WERI-Rb-1 (cell line): ENCODE results near the gene PLA2G4C.
"Not testable (repeated sequence)": the region's sequence is repeated elsewhere in the genome, so short reads cannot be mapped to it uniquely, and the experiment has no call there.

Experiments
- DNase-seq: peaks from one replicate; pipeline ENCODE4 v3.0.0-alpha.2; 2020
- H3K27ac ChIP-seq: fragments of 250-450 bp; sonication (Bioruptor Pico); 2 replicates; pipeline ENCODE4 v1.5.1; 2020; ENCODE audit warnings: mild to moderate bottlenecking, moderate library complexity
- H3K27me3 ChIP-seq: fragments of 250-450 bp; sonication (Bioruptor Pico); 2 replicates; pipeline ENCODE4 v1.5.1; 2021; ENCODE audit warnings: mild to moderate bottlenecking, low read depth, moderate library complexity; ENCODE audit not compliant: insufficient read depth, severe bottlenecking
- H3K36me3 ChIP-seq: fragments of 250-450 bp; sonication (Bioruptor Pico); 2 replicates; pipeline ENCODE4 v1.5.1; 2020; ENCODE audit warnings: mild to moderate bottlenecking, moderate library complexity
- H3K4me3 ChIP-seq: 2 replicates; pipeline ENCODE4 v1.5.1; 2011; ENCODE audit warnings: low read depth, mild to moderate bottlenecking, control low read depth, low read length
- H3K9me3 ChIP-seq: fragments of 250-450 bp; sonication (Bioruptor Pico); 2 replicates; pipeline ENCODE4 v1.5.1; 2021; ENCODE audit warnings: mild to moderate bottlenecking, moderate library complexity; ENCODE audit not compliant: severe bottlenecking
- TF ChIP-seq, protein P1 (sequence below): IDR thresholded peaks from 2 replicates; pipeline ENCODE4 v1.5.1; 2011; ENCODE audit warnings: low read depth, mild to moderate bottlenecking, control low read depth, inconsistent platforms, low read length

Gene PLA2G4C

GRCh38 chr19:48081106-48081505 is 29.5 kb downstream of the PLA2G4C start:
- Histone ChIP-seq H3K27ac (no peak overlapping the region), H3K4me3 (no peak overlapping the region), H3K27me3 (no peaks in the 10 kb centered on the region), H3K9me3 (peaks cover 6% of the 10 kb centered on the region), H3K36me3 (no peaks in the 10 kb centered on the region)
- no peak for DNase-seq
- TF ChIP-seq, protein P1, sequence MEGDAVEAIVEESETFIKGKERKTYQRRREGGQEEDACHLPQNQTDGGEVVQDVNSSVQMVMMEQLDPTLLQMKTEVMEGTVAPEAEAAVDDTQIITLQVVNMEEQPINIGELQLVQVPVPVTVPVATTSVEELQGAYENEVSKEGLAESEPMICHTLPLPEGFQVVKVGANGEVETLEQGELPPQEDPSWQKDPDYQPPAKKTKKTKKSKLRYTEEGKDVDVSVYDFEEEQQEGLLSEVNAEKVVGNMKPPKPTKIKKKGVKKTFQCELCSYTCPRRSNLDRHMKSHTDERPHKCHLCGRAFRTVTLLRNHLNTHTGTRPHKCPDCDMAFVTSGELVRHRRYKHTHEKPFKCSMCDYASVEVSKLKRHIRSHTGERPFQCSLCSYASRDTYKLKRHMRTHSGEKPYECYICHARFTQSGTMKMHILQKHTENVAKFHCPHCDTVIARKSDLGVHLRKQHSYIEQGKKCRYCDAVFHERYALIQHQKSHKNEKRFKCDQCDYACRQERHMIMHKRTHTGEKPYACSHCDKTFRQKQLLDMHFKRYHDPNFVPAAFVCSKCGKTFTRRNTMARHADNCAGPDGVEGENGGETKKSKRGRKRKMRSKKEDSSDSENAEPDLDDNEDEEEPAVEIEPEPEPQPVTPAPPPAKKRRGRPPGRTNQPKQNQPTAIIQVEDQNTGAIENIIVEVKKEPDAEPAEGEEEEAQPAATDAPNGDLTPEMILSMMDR = no peak

GRCh38 chr19:48070177-48070769 is 40.3 kb downstream of the PLA2G4C start:
- H3K4me3 ChIP-seq, H3K36me3 ChIP-seq, DNase-seq, H3K9me3 ChIP-seq, H3K27me3 ChIP-seq, H3K27ac ChIP-seq: not testable (repeated sequence)

DNA sequence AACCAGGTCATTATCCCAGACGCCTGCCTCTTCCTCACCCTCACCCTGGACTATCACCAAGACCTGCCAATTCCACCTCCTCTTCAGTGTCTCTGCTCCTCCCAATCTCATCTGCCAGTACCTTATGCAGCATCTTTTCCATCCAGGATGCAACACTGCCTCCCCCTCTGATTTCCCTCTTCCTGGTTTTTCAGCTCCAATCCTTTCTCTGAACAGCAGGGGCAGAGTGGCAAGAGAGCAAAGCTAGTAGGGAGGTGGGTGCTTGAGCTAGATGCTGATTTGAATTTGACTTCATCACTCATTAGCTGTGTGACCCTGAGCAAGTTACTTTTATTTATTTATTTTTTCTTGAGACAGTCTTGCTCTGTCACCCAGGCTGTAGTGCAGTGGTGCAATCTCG is 41.2 kb downstream of the PLA2G4C start:
- Histone ChIP-seq H3K27ac (no peak overlapping the region), H3K36me3 (no peaks in the 10 kb centered on the region), H3K9me3 (peaks cover 6% of the 10 kb centered on the region), H3K4me3 (no peak overlapping the region), H3K27me3 (no peaks in the 10 kb centered on the region)
- TF ChIP-seq, protein P1 = peak; percentile 24; the same call in 1 of the 2 replicates
- no peak for DNase-seq

DNA sequence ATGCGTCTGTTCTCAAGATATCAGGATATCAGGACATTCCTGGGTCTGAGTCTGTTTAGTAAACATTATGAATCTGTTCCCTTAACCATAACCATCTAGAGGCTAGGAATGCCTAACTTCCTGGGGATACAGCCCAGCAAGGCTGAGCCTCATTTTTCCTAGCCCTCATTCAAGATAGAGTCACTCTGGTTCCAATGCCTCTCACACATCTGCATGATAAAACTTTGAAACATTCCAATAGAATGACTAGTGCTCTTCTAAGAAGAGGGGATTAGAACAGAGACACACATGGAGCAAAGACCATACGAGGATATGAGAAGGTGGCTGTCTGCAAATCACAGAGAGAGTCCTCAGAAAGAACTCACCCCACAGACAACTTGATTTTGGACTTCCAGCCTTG is 46.1 kb downstream of the PLA2G4C start:
- DNase-seq = no peak

GRCh38 chr19:48061401-48062344 is 48.9 kb downstream of the PLA2G4C start:
- no peak overlapping the region for H3K27ac ChIP-seq
- H3K36me3 ChIP-seq = no peaks in the 10 kb centered on the region
- H3K27me3 ChIP-seq = no peaks in the 10 kb centered on the region
- peaks cover 4% of the 10 kb centered on the region for H3K9me3 ChIP-seq
- H3K4me3 ChIP-seq = no peak overlapping the region
- no peak for DNase-seq
- TF ChIP-seq, protein P1 = no peak

More for the DNA sequence above, 46.1 kb downstream of the PLA2G4C start:
- Histone ChIP-seq H3K9me3 (peaks cover 4% of the 10 kb centered on the region), H3K27ac (no peak overlapping the region), H3K27me3 (no peaks in the 10 kb centered on the region), H3K36me3 (no peaks in the 10 kb centered on the region), H3K4me3 (no peak overlapping the region)
- TF ChIP-seq, protein P1 = no peak

GRCh38 chr19:48060381-48060780 is 50.2 kb downstream of the PLA2G4C start:
- Histone ChIP-seq H3K27ac (no peak overlapping the region), H3K9me3 (peaks cover 4% of the 10 kb centered on the region), H3K27me3 (no peaks in the 10 kb centered on the region), H3K36me3 (no peaks in the 10 kb centered on the region), H3K4me3 (no peak overlapping the region)
- no peak for DNase-seq
- TF ChIP-seq, protein P1 = no peak
